Right ventricle myocardium inferior (tissue), 1 donor: ENCODE measurements around the gene UCHL3. TPM values are rescaled to one million over a fixed set of nuclear protein-coding genes. Genes with fewer than 3 reads are reported as not detected.

Source experiments
- ATAC-seq: fragments of 200-7000 bp; cut with Tn5 transposase; one replicate; pipeline ENCODE4 v1.9.1; 2020; ENCODE audit warnings: mild to moderate bottlenecking, moderate library complexity
- DNase-seq: peaks from one replicate; pipeline ENCODE4 v3.0.0; 2021; ENCODE audit errors: missing footprints
- intact Hi-C: fragments of 100-400 bp; cut with DNase I; formaldehyde crosslinking; loops from one replicate; pipeline ENCODE4 v1.11.0; 2022
- total RNA-seq: library from RNA; stranded (reverse); fragmentation: NEBNext Ultra II Directional; extraction: Animal tissue kit (Norgen Biotek cat#: 25700); gene quantifications from one replicate; pipeline ENCODE4 v1.2.1, GENCODE V29; 2021
- donor health status: DM: no; HTN: yes; CAD: no; lungs with severe emphysema.

Gene UCHL3
- total RNA-seq, 1 donor from 2014 or later: 21.2 TPM

DNA sequence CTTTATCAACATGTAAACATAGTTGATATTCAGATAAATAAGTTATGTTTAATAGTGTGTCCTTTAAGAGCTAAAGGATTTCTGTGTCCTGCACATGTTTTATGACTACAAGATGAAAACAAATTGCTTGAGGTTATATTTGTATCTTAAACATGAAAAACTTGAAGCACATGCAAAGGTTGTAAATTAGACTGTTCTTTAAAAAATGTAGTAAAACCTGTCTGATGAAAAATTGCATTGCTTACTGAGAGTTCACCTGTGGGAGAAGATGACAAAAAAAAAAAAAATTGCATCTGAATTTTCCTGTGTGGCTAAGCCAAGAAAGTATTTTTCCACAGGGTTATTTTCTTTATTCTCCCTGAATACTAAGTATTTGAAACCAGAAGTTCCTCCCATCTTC, 60.9 kb downstream of the UCHL3 start:
- intact Hi-C loops: no loop called here
- ATAC-seq: no peak
- no peak for DNase-seq

DNA sequence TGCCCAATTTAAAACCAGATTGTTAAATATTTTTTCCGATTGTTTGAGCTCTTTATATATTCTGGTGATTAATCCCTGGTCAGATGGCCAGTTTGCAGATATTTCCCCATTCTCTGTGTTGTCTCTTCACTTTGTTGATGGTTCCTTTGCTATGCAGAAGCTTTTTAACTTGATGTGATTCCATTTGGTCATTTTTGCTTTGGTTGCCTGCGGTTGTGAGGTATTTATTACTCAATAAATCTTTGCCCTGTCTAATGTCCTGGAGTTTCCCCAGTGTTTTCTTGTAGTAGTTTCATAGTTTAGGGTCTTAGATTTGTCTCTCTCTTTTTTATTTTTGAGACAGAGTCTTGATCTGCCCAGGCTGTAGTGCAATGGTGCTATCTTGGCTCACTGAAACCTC, 62.8 kb downstream of the UCHL3 start:
- intact Hi-C loops: no loop called here
- ATAC-seq (no peak), DNase-seq (no peak)

DNA sequence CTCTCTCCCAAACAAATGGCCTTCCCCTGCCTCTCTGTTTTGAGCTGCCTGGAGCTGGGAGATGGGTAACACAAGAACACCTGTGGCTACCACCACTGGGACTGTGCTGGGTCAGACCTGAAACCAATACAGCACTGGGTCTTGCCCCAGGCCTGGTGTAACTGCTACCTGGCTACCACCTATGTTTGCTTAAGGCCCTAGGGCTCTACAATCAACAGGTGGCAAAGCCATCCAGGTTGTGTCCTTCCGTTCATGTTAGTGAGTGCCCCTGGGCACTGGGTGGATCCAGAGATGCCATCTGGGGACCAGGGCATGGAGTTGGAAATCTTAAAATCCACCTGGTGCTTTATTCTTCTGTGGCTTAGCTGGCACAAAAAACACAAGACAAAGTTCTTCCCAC, 67.6 kb downstream of the UCHL3 start:
- intact Hi-C loops: no loop called here
- no peak for DNase-seq
- no peak for ATAC-seq

DNA sequence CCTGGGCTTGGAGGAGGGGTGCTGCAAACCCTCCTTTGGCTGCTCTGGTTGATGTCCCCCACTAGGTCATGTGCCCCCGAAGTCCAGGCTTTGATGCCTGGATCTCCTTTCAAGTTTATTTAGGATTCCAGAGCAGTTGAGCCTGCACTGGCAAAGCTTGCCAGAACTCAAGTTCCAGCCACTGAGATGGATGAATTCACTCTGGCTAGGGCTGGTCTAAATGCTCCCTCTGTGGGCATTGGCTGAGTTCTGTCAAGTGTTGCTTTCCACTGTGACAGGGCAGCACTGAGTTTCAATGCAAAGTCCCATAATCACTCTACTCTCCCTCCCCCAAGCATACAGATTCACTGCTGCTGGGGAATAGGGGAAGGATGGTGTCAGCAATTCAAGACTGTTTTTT, 68.7 kb downstream of the UCHL3 start:
- intact Hi-C loops: no loop called here
- no peak for ATAC-seq
- no peak for DNase-seq

DNA sequence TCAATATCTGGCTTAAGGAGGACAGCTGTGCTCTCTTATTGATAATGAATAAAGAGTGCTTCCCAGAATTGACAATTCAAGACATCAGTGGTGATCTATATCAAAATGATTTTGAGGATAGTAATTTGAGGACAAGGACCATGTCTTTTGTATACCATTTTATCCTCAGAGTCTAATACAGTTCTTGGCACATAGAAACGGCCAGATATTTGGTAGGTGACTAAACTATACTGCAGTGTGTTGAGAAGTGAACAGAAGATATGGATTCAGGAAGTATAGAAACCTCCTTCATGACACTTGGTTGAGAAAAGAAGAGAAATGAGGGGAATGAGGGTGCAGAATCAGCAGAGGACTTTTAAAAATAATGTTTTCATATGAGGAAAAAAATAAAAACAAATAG, 70.4 kb downstream of the UCHL3 start:
- ATAC-seq (no peak), DNase-seq (no peak)
- intact Hi-C loops: no loop called here

DNA sequence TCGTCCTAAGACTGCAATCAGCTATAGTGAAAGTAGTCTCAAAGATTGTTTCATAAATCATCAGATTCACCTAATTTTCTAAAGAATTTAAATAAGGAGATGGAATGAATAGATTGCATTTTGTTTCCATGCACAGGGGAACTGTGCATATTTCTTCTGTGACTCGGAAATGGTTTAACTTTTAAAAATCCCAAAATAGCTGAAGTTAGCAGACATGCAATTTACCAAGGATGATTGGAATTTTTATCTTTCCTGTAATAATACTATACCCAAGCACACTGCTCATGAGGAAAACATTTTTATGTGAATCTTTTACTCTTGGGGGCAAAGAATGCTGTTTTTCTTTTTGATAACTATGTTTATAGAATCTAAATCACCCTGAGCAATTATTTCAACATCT, 71.6 kb downstream of the UCHL3 start:
- ATAC-seq (no peak), DNase-seq (no peak)
- intact Hi-C loops: no loop called here

DNA sequence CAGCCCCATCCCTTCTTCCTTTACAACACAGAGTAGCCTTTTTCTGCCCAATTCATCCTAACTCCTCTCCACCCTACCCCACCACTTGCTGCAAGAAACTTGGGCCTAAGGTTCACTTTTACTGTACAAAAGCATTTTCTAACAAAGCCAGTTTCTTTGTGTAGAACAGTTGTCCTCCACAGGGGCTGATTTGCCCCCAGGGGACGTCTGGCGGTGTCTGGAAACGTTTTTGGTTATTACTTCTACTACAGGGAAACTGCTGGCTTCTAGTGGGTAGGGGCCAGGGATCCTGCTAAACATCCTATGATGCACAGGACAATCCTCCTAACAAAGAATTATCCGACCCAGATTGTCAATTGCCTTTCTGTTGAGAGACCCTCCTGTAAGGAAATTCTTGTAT, 79.2 kb downstream of the UCHL3 start:
- no peak for DNase-seq
- intact Hi-C loops: no loop called here
- no peak for ATAC-seq

DNA sequence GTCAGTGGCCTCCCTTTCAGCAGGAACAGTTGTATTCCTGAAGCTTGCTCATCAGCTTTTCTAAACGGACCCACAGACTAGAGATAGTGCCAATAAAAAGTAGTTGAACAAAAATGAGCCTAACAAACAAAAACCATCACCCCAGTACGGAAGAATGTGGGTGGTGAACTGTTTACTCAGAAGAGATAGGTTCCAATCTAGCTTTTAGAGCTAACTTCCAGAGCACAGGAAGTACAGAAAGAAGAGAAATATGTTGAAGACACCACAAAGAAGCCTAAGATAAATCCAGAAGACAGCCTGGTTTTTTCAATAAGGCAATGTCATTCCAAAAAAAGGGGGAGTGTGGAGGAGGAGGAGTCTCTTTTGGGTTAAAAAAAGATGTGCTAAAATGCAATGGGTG, 83.7 kb downstream of the UCHL3 start:
- intact Hi-C loops: no loop called here
- DNase-seq (no peak), ATAC-seq (no peak)

DNA sequence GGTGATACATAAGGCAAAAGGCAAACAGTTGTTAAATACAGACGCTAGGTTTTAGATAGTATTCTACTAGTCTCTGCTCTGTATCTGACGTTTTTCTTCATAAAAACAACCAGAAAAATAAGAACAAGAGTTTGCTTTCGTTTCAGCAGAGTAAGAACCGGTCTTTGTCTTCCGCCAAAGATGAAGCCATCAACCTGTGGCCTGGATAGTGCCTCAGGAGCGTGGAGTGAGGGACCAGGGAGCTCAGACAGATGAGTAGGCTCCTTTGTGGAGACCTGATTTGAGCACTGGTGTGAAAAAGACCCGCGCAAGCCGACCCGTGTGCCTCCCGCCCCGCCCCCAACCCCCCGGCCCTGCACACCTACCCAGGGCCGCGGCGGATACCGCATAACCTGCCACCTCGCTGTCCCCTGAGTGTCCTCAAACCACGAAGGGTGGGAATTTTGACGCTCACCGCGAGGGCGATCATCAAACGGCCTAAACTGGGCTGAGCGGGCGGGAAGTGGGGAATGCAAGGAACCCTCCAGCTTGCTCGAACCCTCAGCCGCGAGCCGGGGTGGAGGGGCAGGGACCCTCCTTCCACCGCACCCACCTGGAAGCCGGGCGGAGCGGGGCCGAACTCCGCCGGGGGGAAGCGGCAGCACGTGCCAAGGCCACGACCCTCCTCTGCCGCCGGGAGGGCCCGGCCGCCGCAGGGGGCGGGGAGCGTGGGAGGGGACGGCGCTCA, 85.7 kb downstream of the UCHL3 start:
- intact Hi-C loops: no loop called here
- no peak for DNase-seq
- peak; percentile 22 for ATAC-seq

DNA sequence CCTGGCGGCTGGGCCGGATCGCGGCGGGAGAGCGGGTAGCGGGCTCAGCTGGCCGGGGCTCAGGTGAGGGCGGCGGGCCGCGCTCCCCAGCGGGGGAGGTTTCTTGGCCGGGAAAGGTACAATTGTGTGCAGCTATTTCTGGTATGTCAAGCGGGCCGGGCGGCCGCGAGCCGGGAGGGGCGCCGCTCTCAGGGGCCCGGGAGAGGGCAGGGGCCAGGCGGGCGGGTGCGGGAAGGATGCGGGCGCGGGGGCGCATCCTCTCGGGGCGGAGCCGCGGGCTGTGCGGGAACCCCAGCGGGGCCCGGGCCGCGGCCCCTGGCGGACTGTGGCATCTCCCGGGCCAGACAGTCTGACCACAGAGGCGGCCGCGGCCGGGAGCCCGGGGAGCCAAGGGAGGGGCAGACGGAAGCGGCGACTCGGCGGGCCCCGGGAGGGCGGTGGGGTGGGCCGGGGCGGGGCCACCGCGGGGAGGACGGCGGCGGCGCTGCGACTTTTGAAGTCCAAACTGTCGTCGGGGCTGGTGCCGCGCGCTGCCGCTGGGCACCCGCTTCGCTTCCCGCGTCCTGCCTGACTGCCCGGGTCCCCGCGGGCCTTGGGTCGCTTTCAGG, 86.3 kb downstream of the UCHL3 start, which contains the start of gene LMO7:
Gene LMO7, plus strand, starts transcription at position 503 of the 608 bp plus-strand sequence. CDS start 328 bp downstream, outside the sequence.
- peak; percentile 75 for DNase-seq
- peak; percentile 69 for ATAC-seq
- intact Hi-C loops: no loop called here

DNA sequence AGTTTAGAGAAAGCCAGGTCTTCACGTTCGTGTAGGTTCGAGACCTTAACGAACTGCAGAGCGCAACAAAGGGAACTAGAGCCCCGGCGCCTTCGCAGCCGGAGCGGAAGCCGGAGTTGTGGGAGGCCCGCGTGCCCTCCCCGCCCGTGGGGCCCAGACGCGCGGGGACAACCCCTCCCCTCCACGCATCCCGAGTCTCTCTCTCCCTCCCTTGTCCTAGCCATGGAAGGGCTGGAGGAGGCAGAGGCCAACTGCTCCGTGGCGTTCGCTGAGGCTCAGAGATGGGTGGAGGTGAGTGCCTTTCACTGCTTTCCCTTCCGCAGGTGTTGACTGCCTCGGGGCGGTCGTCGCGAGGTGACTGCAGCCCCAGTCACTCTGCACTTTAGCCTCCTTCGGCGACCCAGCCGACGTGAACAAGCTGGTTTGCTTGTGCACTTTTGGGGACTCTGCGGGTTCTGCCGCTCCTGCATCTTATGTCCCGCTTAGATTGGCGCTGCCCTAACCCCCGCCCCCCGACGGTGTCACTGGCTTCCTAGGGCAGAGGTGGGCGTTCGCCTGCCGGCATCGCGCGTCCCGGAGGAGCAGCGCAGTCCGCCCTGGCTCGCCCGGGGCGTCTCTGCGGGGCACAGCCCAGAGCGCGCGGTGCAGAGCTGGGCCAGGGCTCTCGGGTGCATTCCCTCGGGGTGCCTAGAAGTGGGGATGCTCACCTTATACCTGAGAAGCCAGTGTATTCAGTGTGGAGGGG, 87.0 kb downstream of the UCHL3 start:
- peak; percentile 68 for DNase-seq
- intact Hi-C loops: no loop called here
- ATAC-seq: peak; percentile 47

DNA sequence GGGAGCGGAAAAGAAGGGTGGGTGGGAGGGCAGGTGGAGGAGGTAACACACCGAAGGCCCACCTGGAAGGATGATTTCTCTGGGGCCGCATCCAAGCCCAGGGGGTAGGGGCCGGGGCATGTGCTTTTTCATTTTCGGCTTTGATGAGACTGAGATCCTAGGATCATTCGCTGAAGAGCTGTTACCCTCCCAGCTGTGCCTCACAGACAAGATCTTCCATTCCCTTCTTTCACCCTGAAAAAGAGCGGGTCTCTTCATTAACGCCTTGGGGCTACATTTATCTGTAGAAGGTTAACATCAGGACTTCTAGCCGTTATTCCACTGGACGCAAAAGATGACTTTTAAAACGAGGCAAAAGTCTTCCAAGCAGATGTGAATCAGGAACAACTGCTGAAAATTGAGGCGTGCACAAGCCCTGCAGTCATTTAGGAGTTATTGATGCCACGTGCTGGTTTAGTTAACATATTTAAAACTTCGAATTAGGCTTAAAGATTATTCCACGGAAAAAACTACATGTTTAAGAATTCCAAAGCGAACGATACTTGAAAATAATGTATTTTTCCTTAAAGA, 87.7 kb downstream of the UCHL3 start:
- no peak for ATAC-seq
- DNase-seq: no peak
- intact Hi-C loops: no loop called here

DNA sequence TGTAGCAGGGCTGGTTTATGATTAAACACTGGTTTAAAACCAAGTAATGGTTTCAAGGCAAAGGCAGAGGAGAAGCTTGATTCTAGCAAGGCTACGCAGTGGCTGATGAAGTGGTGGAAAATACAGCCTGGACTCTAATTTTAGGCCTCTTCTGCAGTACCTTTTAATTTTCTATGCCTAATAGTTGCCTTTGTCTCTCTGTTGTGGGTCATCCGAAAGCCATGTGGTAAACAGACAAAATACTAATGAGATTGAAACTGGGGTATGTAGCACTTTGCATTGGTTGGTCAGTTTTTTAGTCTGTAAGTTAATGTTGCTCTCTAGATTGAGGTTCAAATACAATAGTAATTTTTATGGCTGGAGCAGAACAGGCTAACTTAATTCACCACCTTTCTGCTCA, 89.9 kb downstream of the UCHL3 start:
- DNase-seq (no peak), ATAC-seq (no peak)
- intact Hi-C loops: no loop called here

DNA sequence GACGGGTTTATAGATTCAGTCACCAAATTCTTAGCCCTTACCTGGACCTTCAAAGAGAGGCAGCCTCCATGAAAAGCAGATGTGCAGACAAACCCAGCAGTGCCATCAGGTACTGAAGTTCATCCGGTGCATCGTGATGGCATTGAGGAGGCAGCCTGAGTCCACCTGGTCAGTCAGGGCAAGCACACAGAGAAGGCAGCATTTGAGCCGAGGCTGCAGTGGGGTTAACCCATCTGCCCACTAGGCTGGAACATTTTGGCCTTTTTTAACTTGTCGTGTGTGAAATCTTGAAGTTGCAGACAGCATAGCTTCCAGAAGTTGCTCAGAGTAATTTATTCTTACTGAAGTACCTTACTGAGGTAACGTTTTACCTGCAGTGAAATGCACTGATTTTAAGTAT, 91.4 kb downstream of the UCHL3 start:
- DNase-seq (no peak), ATAC-seq (no peak)
- intact Hi-C loops: no loop called here

DNA sequence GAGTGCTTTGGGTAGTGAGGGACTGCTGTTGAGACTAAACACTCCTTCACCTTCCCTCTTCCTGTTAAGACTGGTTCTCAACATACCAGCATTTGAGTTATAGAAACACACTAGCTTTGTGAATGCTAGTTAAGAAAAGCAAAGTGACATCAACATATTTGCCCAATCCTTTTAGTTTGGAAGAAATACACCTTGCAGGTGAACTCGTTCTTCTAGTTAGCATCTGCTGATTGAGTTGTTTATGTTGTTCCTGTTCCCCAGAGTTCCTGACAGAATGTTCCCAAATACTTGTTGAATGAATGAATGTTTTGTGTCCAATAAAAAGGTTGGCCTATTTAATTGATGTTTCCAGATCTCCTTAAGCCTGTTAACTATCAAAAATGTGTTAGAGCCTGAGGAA, 93.6 kb downstream of the UCHL3 start:
- no peak for DNase-seq
- no peak for ATAC-seq
- intact Hi-C loops: no loop called here

DNA sequence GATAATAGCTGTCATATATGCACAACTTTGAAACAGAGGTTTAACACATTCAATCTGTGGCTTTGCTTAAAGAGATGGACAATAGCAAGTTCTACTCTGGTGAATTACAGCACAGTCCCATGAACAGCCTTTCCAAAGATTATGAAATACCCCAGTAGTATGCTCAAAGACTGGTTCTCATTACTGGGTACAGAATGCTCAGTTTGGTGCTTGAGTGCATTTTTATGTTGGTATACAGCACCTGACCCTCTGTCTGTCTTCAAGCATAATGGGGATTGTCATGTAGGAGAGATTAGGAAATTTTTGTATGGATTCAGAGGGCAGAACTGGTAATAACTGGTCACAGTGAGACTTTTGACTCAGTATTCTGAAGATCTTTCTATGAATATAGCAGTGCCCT, 94.1 kb downstream of the UCHL3 start:
- no peak for ATAC-seq
- intact Hi-C loops: no loop called here
- DNase-seq: no peak

DNA sequence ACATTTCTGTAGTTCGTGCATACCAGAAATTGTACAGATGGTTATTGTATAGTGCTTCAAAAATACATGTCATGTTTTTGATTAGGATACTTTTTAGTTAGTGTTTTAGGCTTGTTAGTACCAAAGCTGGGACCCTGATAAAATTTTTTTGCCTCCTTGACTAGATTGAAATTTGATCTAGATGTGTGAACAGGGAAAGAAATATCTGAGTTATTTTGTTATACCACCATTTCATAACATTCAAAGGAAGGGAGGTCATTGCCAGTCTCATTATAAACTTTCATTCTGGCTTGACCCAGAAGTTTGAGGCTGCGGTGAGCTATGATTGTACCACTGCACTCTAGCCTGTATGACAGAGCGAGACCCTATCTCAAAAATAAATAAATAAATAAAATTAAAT, 95.5 kb downstream of the UCHL3 start:
- no peak for ATAC-seq
- intact Hi-C loops: no loop called here
- DNase-seq: no peak

DNA sequence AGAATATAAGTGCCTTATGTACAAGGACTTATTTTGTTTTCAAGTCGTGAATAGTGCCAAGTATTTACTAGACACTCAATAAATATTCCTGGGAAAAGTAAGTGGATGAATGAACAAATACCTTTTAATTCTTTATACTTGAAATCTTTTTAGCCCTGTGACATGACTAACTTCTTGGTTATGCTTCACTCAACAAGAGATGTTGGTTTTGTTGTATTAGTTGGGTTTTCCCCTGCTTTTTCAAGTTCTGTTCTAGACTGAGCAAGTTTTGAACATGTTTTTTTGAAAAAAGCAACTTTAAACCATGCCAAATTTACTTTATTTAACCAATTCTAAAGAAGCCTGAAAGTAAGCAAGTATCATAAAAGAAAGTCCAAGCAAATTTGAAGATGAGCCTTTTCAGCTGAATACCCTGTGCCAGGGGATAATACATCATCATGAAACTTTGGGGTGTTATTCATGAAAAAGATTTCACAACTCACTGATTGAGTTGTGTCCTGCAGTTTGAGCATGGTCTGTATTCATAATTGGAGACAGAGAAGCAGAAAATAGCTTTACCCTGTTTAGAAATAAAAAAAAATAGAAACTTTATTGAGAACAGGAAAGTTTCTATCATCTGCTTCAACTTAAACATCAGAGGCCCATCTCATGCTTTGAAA, 97.7 kb downstream of the UCHL3 start:
- DNase-seq: no peak
- ATAC-seq: no peak

DNA sequence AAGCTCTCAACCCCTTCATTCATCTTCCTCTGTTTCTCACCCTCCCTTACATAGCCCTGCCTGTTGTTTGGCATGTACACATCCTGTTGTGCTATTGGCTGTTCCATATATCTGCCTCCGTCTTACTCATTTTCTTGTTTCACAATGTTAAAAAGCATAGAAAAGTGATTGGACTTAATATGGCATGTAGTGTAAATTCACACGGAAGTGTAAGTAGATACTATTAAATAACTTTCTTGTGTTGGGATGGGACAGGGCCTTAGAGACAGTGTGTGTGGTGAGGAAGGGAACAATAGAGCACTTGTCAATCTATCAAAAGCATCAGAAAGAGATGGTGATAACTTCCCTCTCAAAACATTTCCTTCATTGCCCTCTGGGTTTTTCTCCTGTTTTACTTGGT, 98.9 kb downstream of the UCHL3 start:
- intact Hi-C loops: no loop called here
- ATAC-seq (no peak), DNase-seq (no peak)

More for the DNA sequence above, 97.7 kb downstream of the UCHL3 start:
- intact Hi-C loops: no loop called here
